Suppressor macrophage treated with lipopolysaccharide for 1 hour (primary cell): ENCODE data around the gene FRMD1.

Experiments
- DNase-seq, 3 donors: peaks; one replicate each; pipeline ENCODE4 v3.0.0-alpha.2; 2020 to 2022

FRMD1 gene

DNA sequence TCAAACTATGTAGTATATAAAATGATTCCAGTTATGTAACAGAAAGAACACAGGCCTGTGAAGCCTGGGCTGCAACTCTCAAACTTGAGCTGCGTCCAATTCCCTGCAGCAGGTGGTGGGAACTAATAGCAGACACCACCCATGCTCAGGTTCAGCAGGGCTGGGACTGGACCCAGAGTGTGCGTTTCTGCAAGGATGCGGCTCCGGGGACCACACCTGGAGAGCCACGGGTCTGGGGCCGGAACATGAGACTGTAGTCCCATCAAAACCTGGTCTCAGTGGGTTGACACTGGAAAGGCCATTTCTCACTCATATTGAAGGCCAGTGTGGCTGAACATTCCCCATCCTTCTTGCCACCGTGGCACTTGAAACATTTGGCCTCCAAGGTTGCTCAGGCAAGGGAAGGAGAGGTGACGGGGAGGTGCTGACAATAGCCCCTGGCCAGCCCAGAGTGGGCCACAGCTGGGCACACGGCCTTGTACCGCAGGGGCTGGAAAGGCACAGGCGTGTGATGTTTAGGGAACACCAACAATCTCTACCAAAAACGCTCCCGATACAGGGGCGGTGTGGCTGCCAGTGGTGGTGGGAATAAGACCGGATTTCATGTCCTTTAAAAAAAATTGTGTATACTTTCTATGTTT is 38.0 kb downstream of the FRMD1 start:
- DNase-seq: no peak

DNA sequence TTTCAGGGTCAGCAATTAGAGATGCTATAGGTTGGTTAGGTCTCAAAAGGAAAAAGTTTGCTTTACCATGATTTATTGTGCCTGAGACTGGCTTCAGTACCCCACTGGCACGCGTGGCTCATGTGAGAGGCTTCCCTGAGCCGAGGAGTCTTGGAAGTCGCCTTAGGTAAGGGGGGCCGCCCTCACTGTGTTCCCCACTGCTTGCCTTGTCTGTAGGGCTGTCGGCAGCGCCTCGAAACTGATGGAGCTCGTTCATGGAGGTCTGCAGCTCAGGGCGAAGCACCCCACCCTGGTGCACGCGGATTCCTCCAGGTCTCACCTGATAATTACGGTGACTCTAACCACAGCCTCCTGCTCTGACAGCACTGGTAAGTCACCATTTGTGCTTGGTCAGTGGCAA is 39.2 kb downstream of the FRMD1 start:
- DNase-seq: no peak

DNA sequence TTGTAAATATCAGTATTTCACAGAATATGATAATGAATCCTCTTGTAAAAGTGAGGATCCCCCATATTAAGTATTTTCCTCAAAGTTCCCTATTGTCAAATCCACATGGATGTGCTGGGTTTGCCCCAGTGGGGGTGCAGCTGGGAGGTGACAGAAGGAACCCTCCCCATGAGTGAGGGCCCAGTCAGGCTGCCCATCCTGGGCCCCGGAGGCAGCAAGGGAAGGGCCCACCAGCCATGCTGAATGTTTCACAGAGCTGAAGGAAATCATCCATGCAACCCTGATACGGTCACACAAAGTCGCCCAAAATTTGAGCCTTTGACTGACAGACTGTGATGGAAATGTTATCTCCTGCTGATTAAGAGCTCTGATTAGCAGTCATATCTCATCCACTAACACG is 39.7 kb downstream of the FRMD1 start:
- DNase-seq: no peak

DNA sequence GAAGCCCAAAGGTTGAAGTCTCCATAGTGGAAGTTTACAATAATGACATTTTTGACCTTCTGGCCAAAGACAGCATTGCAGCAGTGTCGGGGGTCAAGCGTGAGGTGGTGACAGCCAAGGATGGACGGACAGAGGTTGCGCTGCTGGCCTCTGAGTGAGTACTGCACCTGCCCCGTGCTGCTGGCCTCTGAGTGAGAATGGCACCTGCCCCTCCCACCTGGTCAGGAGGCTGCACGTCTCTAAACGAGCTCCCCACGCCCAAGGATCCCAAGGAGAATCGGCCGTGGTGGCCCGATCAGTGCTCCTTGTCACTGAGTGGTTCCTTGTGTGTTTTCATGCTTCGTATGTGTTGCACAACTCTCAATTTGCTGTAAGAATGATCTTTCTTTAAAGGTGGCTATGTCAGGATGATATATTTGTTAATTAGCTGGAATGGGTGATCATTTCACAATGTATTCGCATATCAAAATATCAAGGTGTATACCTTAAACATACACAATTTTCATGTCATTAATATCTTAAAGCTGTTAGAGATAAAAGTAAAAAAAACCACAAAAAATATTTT is 40.4 kb downstream of the FRMD1 start:
- DNase-seq: no peak

DNA sequence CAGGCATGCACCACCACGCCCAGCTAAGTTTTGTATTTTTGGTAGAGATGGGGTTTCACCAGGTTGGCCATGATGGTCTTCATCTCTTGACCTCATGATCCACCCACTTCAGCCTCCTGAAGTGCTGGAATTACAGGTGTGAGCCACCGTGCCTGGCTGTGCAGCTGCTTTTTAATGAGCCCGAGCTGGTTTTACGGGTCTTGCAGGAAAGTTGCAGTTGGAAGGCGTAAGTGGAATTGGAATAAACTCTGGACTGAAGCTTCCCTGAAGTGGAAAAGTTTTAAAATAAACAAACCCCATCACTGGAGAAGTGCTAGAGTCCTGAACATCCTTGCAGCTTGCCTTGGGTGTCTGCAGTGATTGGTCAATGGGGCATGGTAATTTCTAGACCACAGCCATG is 41.2 kb downstream of the FRMD1 start:
- DNase-seq: no peak

DNA sequence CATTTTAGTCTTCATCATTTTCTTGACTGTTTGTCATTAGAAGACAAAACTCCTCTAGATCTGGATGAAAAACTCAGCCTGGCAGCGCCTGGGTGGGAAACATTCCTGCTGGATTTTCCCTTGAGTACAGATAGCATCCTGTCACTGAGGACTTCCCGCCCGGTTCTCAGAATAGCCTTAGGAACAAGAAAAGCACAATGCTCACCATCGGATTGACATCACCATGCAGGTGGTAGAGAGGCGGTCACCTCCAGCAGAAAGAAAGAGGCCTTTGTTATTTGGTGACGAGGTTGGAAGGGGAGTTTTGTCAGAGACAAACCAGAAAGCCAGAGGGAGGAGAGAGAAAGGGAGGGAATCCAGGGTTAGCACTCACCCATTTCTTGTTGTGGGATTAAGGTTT is 41.8 kb downstream of the FRMD1 start:
- no peak for DNase-seq

DNA sequence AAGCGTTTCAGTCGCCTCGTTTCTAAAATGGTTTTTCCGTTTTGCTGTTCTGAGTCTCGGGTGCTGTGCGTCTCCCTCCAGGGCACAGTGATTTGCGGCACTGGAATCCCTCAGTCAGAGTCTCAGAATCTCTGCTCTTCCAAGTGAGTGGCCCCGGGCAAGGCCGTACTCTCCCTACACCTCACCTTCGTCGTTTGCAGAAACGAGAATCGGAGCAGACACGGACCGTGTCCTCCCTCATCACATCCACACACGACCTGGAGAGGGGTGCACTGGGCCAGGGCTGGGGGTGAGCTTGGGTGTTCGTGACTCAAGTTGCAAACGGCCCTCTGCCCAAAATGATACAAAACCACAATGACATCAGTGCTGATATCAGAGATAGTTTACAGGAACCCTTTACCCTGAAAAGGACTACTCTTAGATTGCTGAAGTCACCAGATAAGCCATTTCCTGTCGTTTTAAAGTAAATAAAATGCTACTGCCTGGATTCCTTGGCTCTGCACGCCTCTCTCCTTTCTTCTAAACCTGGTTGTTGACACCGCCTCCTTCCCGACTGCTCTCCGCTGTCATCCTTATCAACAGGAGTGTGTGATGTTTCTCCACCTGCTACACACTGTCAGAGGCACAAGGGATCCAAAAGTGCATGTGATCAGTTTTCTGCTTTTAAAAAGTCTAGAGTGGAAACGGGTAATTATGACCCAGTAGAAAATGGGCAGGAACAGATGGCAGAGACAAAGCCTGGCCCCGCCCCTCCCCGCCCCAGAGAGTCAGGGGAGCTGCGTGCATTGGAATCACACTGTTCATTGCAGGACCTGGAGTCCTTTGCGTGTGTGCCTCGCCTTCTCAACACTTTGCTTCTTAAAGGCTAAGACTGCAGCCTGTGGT is 43.1 kb downstream of the FRMD1 start:
- no peak for DNase-seq

DNA sequence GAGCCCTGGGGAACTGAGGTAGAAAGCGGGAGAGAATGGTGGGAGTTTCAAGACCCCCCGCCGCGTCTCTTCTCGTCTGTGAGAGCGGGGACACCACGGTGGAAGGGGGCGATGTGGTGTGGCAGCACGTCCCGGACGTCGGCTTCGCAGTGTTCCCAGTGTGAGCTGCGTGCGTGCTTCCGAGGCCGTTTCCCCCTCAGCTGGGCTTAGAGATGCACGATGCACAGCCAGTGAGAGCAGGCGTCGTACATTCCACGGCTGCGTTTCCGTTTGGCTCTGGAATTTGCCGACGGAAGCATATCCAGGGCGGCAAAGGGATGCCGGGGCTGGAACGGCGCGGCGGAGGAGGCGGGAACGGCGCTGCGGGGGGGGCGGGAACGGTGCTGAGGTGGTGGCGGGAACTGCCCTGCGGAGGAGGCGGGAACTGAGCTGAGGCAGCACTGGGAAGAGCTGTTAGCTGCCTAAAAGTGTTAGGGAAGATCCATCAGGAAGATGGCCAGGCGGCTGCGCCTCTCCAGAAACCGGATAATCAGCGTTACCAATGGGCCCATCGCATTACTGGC is 43.8 kb downstream of the FRMD1 start:
- DNase-seq: no peak

DNA sequence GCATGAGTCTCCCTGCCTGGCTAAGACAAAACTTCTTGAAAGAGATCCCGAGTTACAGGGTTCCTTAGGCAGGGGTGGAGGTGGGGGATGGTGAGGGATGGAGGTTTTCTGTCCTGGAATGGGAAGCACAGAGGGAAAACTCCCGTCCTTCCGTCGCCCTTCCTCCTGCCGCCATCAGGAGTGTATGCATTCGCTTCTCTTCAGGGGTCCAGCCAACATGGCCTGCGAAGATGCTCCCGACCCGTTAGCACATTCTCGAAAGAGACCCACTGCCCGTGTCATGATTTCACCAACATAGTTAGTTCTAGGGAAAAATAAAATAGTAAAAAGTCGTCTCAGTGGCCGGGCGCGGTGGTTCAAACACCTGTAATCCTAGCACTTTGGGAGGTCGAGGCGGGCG is 44.5 kb downstream of the FRMD1 start:
- DNase-seq: no peak

DNA sequence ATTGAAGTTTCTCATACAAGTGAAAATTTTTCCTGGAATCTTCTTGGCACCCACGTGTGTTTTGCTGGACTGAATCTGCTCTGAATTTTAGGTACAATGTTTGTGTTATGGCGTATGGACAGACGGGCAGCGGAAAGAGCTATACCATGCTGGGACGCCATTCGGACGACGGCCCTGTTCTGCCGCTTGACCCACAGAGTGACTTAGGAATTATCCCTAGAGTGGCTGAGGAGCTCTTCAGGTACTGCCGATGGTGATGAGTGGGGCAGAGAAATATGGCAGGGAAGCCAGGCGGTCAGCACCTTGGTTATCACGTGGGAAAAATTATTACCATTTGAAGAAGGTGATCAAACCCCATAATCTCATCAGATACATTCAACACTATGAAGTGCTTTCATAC is 45.2 kb downstream of the FRMD1 start:
- no peak for DNase-seq

DNA sequence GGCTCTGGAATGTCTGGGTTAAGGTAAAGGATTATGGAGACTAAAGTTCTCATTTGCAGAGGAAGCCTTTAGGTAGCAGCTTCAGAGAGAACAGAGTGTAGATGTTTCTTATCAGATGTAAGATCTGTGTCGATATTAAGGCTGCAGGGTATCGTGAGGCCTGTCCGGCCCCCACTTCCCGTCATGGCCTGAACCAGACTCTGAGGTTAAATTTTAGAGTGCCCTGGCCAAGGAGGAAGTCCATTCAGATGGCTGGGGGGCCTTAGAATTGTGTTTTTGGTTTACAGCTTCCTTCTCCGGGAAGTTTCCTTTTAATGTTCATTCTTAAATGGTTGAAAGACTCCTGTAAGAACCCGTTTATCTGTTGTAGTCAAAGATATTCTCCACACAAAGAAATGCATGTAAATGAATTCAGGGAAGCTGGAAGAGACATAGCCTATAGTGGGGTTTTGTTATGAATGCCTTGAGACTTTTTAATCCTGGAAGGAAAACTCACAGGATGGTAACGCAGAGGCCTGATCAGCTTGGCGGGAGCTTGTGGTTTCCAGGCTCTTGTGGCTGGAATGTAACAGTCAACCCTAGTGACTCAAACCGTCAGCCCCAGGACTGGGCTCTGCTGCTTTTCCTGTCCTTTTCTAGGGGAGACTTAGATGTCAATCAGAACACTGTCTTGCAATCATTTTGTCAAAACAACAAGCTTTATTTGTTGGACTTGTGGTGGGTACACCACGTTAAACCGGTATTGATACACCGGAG is 46.8 kb downstream of the FRMD1 start:
- no peak for DNase-seq

DNA sequence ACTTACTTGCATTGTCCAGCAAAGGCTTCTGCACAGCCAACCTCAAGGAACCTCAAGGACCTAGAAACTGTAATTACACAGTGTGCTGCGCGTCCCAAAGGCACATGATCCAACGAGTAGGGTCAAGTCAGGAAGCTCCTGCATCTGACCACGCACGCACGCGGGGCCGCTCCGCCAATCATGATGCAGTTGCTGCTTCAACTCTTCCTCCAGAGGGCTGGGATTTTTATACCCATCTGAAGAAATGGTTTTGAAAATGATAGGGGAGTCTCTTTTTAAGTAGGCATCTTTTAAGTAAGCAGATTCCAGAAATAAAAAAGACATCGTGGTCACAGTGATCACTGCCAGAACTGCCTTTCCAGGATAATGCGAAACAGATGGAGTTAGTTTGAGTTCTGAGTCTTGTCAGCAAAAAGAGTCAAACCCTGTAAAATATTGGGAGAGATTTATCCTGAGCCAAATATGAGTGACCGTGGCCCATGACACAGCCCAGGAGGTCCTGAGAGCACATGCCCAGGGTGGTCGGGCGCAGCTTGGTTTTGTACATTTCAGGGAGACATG is 47.5 kb downstream of the FRMD1 start:
- no peak for DNase-seq

DNA sequence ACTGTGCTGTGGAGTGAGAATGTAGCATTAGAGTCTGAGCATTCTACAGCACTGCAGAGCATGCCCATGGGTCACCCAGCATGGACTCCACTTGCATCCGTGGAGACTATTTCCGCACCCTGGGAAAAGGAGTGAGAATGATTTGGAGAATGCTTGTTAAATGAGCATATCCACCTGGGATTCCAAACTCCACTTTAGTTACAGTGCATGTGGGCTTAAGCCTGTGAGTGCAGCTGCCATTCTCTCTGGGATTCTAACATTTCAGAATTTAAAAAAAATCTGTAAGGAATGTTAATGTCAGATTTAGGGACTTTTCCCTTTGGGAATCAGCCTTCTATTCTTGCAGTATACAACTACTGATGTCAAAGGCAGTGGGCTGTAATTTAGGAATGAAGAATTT is 48.1 kb downstream of the FRMD1 start:
- no peak for DNase-seq

DNA sequence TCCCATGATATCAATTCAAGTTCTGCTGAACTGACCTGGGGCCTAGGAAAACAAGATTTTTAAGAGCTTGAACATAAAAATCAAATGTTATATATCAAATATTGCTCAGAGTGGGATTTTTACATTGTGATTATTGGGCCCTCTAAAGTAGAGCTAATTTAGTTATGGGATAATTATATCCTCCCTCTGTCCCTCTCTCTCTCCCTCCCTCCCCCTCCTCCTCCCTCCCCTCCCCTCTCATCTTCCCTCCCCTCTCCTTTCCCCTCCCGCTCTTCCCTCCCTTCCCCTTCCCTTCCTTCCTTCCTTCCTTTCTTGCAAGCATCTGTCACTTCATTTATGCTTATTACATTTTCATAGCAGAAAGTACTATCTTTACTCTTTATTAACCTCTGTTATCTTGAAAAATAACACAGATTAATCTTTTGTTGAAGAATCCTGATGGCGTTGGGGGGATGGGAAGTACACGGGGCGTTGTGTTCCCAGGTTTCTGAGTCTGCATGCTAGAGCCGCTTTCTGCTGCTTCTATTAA is 48.7 kb downstream of the FRMD1 start:
- no peak for DNase-seq

DNA sequence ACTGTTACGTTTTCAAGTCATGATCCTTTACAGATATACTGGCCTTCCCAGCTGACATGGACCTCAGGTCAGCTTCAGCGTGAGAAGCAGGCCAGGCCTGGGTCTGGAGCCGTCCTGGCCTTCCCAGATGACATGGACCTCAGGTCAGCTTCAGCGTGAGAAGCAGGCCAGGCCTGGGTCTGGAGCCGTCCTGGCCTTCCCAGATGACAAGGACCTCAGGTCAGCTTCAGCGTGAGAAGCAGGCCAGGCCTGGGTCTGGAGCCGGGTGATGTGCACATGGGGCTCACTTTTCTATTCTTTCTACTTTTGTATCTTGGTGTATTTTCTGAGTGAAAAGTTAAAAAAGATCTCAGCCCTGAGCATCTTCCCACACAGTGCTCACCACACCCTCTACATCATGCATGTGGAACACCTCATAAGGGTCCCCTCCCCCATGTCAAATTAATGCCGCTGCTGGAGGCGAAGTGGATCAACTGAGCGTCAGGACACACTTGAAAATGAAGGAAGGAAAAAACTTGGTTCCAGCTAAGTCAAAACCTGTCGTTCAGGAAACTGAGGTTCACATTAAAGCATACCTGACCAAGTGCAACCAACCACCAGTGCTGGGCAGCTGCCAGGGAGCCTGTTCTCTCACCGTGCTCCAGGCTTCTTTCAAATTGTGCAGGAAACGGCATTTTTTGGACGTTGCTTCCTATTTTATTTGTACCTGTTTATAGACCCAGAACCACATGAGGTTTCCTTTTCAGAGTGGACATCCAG is 49.4 kb downstream of the FRMD1 start:
- DNase-seq: no peak

DNA sequence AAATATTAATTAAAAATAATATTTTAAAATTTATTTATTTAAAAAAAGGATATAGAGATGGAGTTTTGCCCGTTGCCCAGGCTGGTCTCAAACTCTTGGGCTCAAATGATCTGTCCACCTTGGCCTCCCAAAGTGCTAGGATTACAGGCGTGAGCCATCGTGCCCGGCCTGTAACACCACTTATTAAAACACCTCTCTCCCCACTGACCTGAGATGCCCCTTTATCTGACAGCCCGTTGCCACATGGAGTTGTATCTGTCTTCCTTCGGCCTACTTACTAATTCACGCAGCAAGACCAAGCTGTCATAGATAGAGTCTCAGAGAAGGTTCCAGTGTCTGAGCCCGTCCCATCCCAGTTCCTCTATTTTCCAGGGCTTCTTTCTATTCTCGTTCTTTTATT is 50.8 kb downstream of the FRMD1 start:
- DNase-seq: no peak

DNA sequence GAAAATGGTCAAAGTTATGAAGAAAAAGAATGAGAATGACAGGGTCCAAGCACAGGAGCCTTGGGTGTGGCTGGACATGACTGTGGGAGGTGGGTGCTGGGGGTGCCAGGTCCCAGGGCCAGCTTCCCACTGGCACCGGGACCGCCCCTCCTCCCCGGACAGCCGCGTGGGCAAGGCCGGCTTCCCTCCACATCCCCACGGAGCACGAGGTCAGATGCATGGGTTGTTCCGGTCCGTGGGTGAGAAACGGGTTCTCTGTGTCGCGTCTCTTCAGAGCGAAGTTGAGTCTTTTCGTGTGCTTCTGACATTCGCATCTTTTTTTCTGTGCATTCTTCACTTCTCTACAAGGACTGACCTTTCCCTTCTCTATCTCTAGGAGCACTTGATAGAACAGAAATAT is 51.5 kb downstream of the FRMD1 start:
- no peak for DNase-seq

DNA sequence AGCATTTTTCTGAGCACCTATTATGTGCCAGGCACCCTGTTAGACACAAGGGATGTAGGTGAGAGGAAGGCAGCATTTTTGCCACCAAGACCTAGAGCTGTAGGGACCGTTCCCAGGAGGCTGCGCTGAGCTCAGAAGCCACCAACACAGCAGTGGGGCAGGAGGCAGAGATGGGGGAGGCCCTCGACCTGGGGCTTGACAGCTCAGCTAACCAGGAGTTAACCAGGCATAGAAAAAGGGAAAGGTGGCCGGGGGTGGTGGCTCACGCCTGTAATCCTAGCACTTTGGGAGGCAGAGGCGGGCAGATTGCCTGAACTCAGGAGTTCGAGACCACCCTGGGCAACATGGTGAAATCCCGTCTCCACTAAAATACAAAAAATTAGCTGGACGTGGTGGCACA is 52.1 kb downstream of the FRMD1 start:
- DNase-seq: no peak

DNA sequence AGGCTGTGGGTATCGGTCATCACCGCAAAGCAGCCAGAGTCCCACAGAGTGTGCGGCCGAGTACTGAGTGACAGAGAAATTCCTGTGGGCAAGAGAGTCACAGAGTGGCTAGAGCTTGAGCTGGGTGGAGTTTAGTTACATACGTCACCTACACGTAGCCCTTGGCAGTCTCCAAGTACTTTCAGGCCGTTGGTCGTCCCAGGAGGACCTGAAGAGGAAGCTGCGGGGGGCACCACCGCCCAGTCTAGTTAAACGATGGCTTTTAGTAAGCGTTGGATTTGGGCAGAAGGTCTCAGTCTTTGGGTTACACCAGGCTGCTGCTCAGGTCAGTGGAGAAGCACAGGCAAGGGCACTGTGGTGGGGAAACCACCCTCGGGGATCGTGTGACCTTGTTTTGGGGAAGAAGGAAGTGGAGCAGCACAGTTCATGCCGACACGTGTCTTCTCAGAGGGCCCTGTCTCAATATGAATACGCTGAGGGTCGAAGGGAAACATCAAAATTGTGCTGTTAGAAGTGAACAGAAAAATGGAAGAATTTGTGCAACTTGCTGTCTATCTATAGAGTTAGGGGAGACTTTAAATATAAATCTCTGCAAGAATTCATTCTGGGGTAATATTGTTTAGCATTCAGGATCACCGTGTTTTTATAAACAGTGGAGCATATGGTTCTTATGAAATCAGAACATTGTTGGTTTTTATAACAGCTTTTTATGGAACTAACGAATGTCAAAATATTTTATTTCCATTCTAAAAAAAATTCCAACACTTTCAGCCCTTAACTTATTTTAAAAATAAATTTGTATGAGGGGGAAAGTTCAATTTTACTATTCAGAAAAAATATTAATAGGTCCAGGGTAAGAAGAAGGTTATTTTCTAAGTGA is 52.9 kb downstream of the FRMD1 start:
- no peak for DNase-seq

DNA sequence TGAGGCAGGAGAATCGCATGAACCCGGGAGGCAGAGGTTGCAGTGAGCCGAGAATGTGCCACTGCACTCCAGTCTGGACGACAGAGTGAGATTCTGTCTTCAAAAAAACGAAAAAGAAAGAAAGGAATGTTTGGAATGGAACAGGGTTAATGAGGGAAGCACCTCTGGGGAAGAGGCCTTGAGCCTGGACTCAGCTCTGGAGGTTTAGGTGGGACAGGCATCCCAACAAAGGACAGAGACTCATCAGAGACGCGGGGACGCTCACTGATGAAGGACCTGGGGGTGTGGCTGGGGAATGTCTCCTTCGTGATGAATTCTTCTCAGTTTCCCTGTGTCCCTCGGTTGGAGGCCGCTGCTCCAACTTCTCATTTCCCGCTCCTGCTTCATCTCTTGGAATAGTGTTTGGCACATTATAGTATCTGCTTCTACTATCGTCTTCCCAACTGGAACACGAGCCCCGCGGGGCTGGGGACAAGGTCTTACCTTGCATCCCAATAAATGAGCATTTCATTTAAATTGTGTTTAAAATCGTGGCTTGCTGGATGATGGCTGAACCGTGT is 54.0 kb downstream of the FRMD1 start:
- DNase-seq: no peak
